Measurements from ENCODE around the gene RPRD1A.
"Not testable (repeated sequence)": the region's sequence is repeated elsewhere in the genome, so short reads cannot be mapped to it uniquely, and the experiment has no call there.

RPRD1A gene

GRCh38 chr18:36078751-36079529, 11.6 kb upstream of the RPRD1A start:
- no peak for DNase-seq

- not testable (repeated sequence) for DNase-seq
These were observed 10.4 kb upstream of the RPRD1A start for GRCh38 chr18:36077764-36078163.

GRCh38 chr18:36075862-36076587, 8.7 kb upstream of the RPRD1A start:
- no peak for DNase-seq

- DNase-seq, result no peak
These were observed 7.1 kb upstream of the RPRD1A start for GRCh38 chr18:36074435-36074834.

GRCh38 chr18:36073676-36074075, 6.3 kb upstream of the RPRD1A start:
- no peak for DNase-seq

- not testable (repeated sequence) for DNase-seq
These were observed 5.0 kb upstream of the RPRD1A start for GRCh38 chr18:36072406-36072805.

GRCh38 chr18:36066686-36067054, 689 bp downstream of the RPRD1A start:
- DNase-seq, result no peak

- no peak for DNase-seq
These were observed 1.4 kb downstream of the RPRD1A start for GRCh38 chr18:36066001-36066400.

- DNase-seq, result not testable (repeated sequence)
These were observed 2.6 kb downstream of the RPRD1A start for GRCh38 chr18:36064809-36065079.

GRCh38 chr18:36064027-36064808, 3.1 kb downstream of the RPRD1A start:
- DNase-seq, result no peak

- peak in 1 of 56 donors; percentile 0 for DNase-seq
These were observed 8.7 kb downstream of the RPRD1A start for GRCh38 chr18:36058674-36059073.

- no peak for DNase-seq
These were observed 15.6 kb downstream of the RPRD1A start for GRCh38 chr18:36051760-36052159.

- no peak for DNase-seq
These were observed 16.9 kb downstream of the RPRD1A start for GRCh38 chr18:36050479-36050878.

GRCh38 chr18:36047521-36047920, 19.8 kb downstream of the RPRD1A start:
- no peak for DNase-seq

GRCh38 chr18:36046898-36047297, 20.5 kb downstream of the RPRD1A start:
- DNase-seq, result no peak

- no peak for DNase-seq
These were observed 21.9 kb downstream of the RPRD1A start for GRCh38 chr18:36045241-36045991.

- DNase-seq, result no peak
These were observed 24.2 kb downstream of the RPRD1A start for GRCh38 chr18:36043153-36043552.

GRCh38 chr18:36041146-36041545, 26.2 kb downstream of the RPRD1A start:
- no peak for DNase-seq

GRCh38 chr18:36038102-36038663, 29.2 kb downstream of the RPRD1A start:
- no peak for DNase-seq

- no peak for DNase-seq
These were observed 32.1 kb downstream of the RPRD1A start for GRCh38 chr18:36035253-36035652.

GRCh38 chr18:36034299-36034895, 33.0 kb downstream of the RPRD1A start:
- no peak for DNase-seq

Data from nucleus accumbens (tissue), 56 donors.